Measurements from ENCODE around the gene ACAA1.
"Not testable (repeated sequence)": the region's sequence is repeated elsewhere in the genome, so short reads cannot be mapped to it uniquely, and the experiment has no call there.

Gene ACAA1

DNA sequence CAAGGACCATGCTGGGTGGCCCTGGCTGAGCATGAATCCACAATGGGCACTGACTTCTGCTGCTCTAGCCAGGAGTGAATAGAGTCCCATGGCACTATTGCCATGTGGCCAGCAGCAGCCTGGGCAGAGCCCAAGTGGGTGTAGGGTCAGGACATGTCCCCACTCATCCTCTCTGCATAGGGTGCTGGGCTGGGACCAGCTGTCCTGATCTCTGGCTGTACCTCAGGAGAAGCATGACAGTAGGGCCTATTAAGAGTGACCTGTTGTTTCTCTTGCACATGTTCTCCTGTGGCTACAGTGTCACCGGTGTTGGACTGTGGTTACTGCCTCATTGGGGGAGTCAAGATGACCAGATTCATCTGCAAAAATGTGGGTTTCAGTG, 51.0 kb downstream of the ACAA1 start:
- Mint-ChIP-seq H3K36me3 (peaks cover 3% of the 10 kb centered on the region), H3K27me3 (peaks cover 5% of the 10 kb centered on the region), H3K27ac (no peak overlapping the region), H3K4me3 (no peak overlapping the region), H3K4me1 (no peaks in the 10 kb centered on the region), H3K9me3 (peaks cover 14% of the 10 kb centered on the region)
- CTCF ChIA-PET = no interaction called here
- no peak for DNase-seq

DNA sequence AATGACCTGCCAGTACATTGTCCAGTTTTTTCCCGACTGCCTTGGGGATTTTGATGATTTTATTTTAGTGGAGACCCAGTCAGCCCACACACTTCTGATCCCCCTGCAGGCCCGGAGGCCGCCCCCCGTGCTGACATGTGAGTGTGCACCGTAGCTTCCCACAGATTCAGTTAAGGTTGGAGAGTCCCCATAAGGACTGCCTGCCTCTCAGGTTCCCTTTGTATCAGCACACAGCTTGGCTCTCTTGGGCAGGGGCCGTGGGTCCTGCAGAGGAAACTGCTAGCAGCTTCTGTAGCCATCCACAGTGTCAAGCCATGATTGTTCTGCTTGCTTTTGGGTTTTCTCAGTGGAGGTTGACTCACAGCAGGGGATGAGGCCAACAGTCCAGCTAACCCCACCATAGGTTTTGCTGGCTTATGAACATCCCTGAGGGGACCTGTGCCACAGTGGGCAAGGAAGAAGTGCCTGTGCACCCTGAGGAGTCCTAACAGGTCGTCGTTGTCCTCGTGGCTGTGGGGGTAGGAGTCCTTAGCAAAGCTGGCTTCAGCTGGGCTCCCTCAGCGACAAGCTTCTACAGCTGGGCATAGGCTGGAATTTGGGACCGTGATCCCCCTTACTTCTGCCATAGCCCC, 51.5 kb downstream of the ACAA1 start:
- Mint-ChIP-seq H3K36me3 (peaks cover 3% of the 10 kb centered on the region), H3K27ac (peak overlapping the region; percentile 38)

DNA sequence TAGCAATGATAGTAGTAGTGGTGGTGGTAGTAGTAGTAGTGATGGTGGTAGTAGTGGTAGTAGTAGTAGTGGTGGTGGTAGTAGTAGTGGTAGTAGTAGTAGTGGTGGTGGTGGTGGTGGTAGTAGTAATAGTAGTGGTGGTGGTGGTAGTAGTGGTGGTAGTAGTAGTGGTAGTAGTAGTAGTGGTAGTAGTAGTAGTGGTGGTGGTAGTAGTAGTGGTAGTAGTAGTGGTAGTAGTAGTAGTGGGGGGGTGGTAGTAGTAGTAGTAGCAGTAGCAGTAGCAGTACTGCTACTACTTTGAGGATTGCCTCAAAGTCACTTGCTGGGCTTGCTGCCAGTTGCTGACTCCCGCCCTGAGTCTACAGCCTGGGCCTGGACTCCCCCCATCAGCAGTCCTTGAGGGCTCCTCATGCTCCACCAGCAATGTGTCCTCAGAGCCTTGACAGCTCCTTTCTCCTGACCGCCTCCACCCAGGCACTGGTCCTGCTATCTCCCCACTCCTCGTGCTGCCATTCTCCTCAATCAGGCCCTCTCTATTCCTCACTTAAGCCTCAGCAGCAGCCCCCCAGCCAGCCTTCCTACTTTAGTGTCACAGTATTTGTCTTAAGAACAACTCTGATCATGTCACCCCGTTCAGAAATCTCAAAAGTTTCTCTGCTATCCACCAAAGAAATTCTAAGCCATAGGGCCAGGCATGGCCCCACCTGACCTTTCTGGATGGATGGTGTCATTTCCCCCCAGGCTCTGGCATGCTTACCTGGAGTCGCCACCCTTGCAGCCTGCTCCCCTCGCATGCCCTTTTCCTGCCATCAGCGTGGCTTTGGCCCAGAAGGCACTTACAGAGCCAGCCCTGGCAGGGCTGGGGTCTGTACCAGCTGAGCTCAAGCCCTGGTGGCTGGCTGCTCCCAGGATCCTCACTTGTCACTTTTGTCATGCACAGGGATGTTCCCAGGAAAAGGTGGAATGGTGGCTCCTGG, 52.3 kb downstream of the ACAA1 start:
- Mint-ChIP-seq H3K4me3 (peak overlapping the region; percentile 9), H3K36me3 (peaks cover 3% of the 10 kb centered on the region), H3K27me3 (peaks cover 5% of the 10 kb centered on the region), H3K9me3 (peaks cover 16% of the 10 kb centered on the region), H3K27ac (peak overlapping the region; percentile 69), H3K4me1 (no peaks in the 10 kb centered on the region)
- peak; percentile 51 for DNase-seq
- CTCF ChIA-PET = no interaction called here

More for the DNA sequence above, 51.5 kb downstream of the ACAA1 start:
- CTCF ChIA-PET = no interaction called here
- DNase-seq = no peak
- H3K9me3 Mint-ChIP-seq = peaks cover 16% of the 10 kb centered on the region
- no peak overlapping the region for H3K4me3 Mint-ChIP-seq
- peaks cover 5% of the 10 kb centered on the region for H3K27me3 Mint-ChIP-seq
- H3K4me1 Mint-ChIP-seq = no peaks in the 10 kb centered on the region

DNA sequence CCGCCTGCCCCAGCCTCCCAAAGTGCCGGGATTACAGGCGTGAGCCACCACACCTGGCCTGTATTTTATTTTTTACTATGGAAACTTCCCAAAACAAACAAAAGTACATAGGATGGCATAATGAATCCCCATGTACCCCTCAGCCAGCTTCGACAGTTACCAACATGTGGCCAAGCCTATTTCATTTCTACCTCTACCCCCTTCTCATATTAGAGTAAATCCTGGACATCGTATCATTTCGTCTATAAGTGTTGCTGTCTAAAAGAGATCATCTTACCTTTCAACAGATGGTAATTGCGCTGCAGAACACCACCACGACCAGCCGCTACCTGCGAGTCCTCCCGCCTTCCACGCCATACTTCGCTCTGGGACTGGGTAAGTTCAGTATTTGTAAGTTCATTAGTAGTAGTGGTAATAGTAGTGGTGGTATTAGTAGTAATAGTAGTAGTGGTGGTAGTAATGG, 53.0 kb downstream of the ACAA1 start:
- H3K27ac Mint-ChIP-seq = peak overlapping the region; percentile 43
- peak; percentile 39 for DNase-seq
- H3K36me3 Mint-ChIP-seq = peaks cover 3% of the 10 kb centered on the region
- H3K9me3 Mint-ChIP-seq = peaks cover 16% of the 10 kb centered on the region
- CTCF ChIA-PET = no interaction called here
- H3K4me1 Mint-ChIP-seq = no peaks in the 10 kb centered on the region
- H3K4me3 Mint-ChIP-seq = no peak overlapping the region
- peaks cover 5% of the 10 kb centered on the region for H3K27me3 Mint-ChIP-seq

DNA sequence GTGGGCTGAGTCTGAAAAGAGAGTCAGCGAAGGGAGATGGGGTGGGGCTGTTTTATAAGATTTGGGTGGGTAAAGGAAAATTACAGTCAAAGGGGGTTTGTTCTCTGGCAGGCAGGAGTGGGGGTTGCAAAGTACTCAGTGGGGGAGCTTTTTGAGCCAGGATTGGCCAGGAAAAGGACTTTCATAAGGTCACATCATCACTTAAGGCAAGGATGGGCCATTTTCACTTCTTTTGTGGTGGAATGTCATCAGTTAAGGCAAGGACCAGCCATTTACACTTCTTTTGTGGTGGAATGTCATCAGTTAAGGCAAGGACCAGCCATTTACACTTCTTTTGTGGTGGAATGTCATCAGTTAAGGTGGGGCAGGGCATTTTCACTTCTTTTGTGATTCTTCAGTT, 53.7 kb downstream of the ACAA1 start:
- H3K27me3 Mint-ChIP-seq, CTCF ChIA-PET, DNase-seq, H3K4me3 Mint-ChIP-seq, H3K4me1 Mint-ChIP-seq, H3K27ac Mint-ChIP-seq, H3K36me3 Mint-ChIP-seq: not testable (repeated sequence)
- H3K9me3 Mint-ChIP-seq = peaks cover 16% of the 10 kb centered on the region

DNA sequence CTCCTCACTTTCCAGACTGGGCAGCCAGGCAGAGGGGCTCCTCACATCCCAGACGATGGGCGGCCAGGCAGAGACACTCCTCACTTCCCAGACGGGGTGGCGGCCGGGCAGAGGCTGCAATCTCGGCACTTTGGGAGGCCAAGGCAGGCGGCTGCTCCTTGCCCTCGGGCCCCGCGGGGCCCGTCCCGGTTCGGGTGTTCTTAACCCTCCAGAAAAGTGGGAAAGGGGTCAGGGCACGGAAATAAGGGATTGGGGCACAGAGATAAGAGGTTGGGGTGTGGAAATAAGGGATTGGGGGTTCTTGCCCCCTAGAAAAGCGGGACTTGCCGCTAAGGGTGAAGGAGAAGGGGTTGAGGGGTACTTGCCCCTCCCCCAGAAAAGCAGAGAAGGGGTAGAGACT, 54.6 kb downstream of the ACAA1 start:
- H3K27me3 Mint-ChIP-seq, H3K36me3 Mint-ChIP-seq, DNase-seq, H3K4me3 Mint-ChIP-seq, H3K27ac Mint-ChIP-seq, CTCF ChIA-PET, H3K4me1 Mint-ChIP-seq: not testable (repeated sequence)
- H3K9me3 Mint-ChIP-seq = peaks cover 16% of the 10 kb centered on the region

DNA sequence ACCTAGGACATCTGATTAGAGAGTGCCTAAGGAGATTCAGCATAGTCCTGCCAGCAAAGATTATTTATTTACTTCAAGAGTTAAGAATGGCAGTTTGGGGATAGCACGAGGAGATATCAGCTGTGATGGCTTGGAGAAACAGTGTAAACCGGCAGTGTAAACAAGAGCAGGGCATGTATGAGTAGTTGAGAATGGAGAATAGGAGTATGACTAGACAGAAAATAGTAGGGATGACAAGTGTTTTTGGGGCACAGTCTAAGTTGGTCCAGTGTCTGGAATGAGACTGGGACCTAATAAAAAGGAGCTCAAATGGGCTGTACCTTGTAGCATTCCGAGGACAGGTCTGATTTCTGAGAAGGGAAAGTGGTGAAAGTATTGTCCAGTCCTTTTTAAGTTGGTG, 59.9 kb downstream of the ACAA1 start:
- H3K27me3 Mint-ChIP-seq, DNase-seq, H3K27ac Mint-ChIP-seq, H3K4me3 Mint-ChIP-seq, H3K9me3 Mint-ChIP-seq, H3K4me1 Mint-ChIP-seq, H3K36me3 Mint-ChIP-seq, CTCF ChIA-PET: not testable (repeated sequence)

All from activated naive CD4-positive, alpha-beta T cell treated with anti-CD3 and anti-CD28 coated beads, Interleukin-2, amount 10 ng/mL, durations not matched to agents 7 days and 5 days (primary cell).